Suprapubic skin (tissue), 4 donors: ENCODE data around the gene PLD5. TPM values are rescaled to one million over a fixed set of nuclear protein-coding genes. Genes with fewer than 3 reads are reported as not detected.
"Not testable (repeated sequence)": the region's sequence is repeated elsewhere in the genome, so short reads cannot be mapped to it uniquely, and the experiment has no call there.

Source experiments
- DNase-seq, 2 donors: peaks; one replicate each; pipeline ENCODE4 v3.0.0-alpha.2; 2019; ENCODE audit warnings: low spot score in 2 of 2
- H3K27ac ChIP-seq: fragments of 200-600 bp; sonication (generic); one replicate; pipeline ENCODE4 v1.5.1; 2019
- H3K27me3 ChIP-seq: fragments of 200-600 bp; sonication (generic); one replicate; pipeline ENCODE4 v1.5.1; 2019
- H3K36me3 ChIP-seq: fragments of 200-600 bp; sonication (generic); one replicate; pipeline ENCODE4 v1.5.1; 2019
- H3K4me1 ChIP-seq: fragments of 200-600 bp; sonication (generic); one replicate; pipeline ENCODE4 v1.5.1; 2019
- H3K4me3 ChIP-seq: fragments of 200-600 bp; sonication (generic); one replicate; pipeline ENCODE4 v1.5.1; 2019; ENCODE audit warnings: mild to moderate bottlenecking
- H3K9me3 ChIP-seq: fragments of 200-600 bp; sonication (generic); one replicate; pipeline ENCODE4 v1.5.1; 2019
- EP300 ChIP-seq: sonication (generic); formaldehyde crosslinking; IDR thresholded peaks from one replicate; pipeline ENCODE4 v1.6.1; 2017; ENCODE audit warnings: antibody characterized with exemption
- WGBS: methylation state at CpG from one replicate; pipeline ENCODE4 v1.1.5; 2018; 5-methylcytosine and 5-hydroxymethylcytosine counted together
- total RNA-seq, 4 donors: library from RNA; depleted of rRNA; stranded (reverse); fragments of >200 nt; gene quantifications; one replicate each; pipeline ENCODE4 v1.1.0, GENCODE V29; 2016

The PLD5 gene
- total RNA-seq, 4 donors from 2014 or later = 0.21 to 0.64 TPM; not detected in 2

DNA sequence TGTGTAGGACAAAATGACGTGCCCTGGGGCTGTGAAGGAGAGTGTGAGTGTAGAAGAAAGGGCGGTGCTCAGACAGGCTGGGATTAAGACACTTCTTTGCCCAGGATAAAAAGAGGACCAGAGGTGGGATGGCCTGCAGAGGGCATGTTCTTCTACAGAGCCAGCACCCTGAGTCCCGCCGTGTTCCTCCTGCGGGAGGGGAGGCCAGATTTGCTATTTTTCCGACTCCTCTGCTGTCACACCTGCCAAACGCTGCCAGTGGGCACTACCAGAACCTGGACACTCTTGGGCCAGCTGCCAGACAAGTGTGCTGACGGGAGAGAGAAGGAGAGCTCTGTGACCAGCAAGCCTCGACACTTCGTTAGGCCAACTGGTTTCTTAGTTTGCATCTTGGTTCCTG, 206.4 kb downstream of the PLD5 start:
- TF ChIP-seq EP300 = no peak
- 78% methylated on average over 10 of the region's 10 CpGs for WGBS

DNA sequence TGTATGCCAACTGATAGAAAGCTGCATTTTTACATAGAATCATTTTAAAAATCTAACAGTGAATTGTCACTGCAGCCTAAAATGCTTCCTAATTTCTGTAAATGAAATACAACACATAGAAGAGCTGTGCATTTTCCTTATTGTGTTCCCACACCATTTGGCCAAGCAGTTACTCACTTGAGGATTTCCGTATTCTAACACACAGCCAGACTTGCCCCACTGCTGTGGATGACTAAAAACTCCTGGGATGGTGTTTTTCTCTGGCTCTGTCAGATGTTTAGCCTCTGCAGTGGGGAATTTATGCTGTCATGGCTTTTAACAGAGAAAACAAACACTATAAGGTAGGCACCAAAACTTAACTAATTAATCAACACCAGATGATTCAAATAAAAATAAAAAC, 209.6 kb downstream of the PLD5 start:
- H3K27me3 ChIP-seq, H3K36me3 ChIP-seq, H3K4me3 ChIP-seq, H3K27ac ChIP-seq, DNase-seq, H3K9me3 ChIP-seq, H3K4me1 ChIP-seq: not testable (repeated sequence)
- WGBS = 80% methylated on average over 1 of the region's 1 CpG

More for the DNA sequence above, 206.4 kb downstream of the PLD5 start:
- Histone ChIP-seq H3K4me3 (no peak overlapping the region), H3K36me3 (no peaks in the 10 kb centered on the region), H3K27me3 (no peaks in the 10 kb centered on the region), H3K27ac (no peak overlapping the region), H3K9me3 (no peaks in the 10 kb centered on the region), H3K4me1 (no peaks in the 10 kb centered on the region)
- no peak for DNase-seq

DNA sequence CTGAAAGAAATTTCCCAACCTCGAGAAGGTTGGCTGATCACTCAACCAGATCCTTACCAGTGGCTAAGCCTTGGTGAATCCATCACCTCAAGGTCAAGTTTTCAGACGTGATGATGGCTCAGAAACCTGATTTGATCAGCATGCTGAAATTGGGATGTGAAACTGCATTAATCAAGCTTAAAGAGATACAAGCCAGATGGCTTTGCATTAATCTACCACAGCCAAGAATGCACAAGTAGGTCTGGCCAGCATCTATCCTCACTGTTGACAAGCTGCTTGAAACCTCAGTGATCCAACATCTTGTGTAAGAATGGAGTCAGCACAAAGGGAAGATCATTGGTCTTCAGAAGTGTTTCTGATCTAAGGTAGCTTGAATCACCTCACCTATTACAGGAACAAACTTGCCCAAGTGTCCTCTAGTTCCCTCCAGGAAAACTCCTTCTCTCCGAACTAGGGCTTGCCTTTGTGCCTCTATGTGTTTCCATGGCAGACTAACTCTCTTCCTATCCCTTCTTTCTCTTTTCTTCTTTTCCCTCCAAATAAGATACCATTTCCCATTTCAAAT, 210.3 kb downstream of the PLD5 start:
- not testable (repeated sequence) for H3K27ac ChIP-seq, DNase-seq, H3K4me3 ChIP-seq, H3K4me1 ChIP-seq, H3K9me3 ChIP-seq, H3K36me3 ChIP-seq, H3K27me3 ChIP-seq
- WGBS = 62% methylated on average over 3 of the region's 3 CpGs

DNA sequence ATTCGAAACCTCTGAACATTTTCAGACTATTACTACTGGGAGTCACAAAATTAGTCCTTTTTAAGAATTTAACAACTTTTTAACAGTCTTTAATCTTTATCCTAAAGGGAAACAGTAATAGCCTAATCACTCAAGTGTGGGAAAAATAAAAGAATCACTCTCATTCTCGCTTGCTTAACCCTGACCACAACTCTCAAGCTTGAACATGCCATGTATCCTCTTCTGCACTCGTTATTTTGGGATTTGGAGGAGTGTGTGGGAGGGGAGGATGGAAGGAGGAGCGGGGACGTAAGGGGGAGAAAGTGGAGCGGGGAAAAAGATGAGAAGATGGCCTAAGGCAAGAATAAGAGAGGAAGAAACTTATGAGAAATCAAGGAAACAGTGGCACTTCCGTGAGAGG, 215.8 kb downstream of the PLD5 start:
- H3K9me3 ChIP-seq, H3K4me3 ChIP-seq, H3K27ac ChIP-seq, H3K4me1 ChIP-seq, H3K27me3 ChIP-seq, H3K36me3 ChIP-seq, DNase-seq: not testable (repeated sequence)
- WGBS = 38% methylated on average over 7 of the region's 7 CpGs

DNA sequence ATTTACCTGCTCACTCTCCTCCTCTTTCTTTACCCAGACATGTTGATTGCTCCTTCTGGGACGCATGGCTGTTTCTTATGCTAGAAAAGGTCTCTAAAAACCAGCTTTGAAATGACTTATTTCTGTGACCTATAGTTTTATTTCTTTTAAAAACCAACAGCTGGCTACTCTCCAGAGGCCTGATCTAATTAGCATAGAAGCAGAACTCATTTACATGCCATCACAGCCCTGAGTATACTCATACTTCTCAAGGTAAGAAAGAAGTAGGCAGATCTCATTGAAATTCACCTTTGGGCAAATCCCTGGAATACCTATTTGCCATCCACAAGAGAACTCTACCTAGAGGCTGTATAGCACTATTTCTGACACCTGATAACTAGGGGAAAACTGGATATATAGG, 230.7 kb downstream of the PLD5 start:
- DNase-seq, H3K9me3 ChIP-seq, H3K36me3 ChIP-seq, H3K4me3 ChIP-seq, H3K4me1 ChIP-seq, H3K27ac ChIP-seq, H3K27me3 ChIP-seq: not testable (repeated sequence)
- WGBS = 85% methylated on average over 1 of the region's 1 CpG

DNA sequence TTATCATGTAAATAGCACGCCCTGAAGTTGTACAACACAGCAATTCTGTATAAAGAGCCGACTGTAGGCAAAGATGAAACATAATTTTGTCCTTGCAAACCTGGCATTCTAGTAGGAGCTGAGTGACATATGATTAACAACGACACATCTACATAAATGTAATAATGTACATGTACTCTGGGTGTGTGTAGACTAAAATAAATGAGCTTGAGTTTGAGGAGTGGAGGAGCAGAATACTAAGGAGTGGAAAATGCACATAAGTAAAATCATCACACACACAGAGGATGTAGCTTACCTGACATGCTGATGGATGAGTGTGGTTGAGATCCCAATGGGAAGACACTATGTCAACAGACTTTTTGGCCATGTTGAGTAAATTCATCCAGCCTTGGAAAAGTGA, 236.4 kb downstream of the PLD5 start:
- WGBS = 77% methylated on average over 3 of the region's 3 CpGs
- H3K27me3 ChIP-seq, H3K27ac ChIP-seq, H3K36me3 ChIP-seq, H3K4me3 ChIP-seq, H3K4me1 ChIP-seq, H3K9me3 ChIP-seq, DNase-seq: not testable (repeated sequence)

DNA sequence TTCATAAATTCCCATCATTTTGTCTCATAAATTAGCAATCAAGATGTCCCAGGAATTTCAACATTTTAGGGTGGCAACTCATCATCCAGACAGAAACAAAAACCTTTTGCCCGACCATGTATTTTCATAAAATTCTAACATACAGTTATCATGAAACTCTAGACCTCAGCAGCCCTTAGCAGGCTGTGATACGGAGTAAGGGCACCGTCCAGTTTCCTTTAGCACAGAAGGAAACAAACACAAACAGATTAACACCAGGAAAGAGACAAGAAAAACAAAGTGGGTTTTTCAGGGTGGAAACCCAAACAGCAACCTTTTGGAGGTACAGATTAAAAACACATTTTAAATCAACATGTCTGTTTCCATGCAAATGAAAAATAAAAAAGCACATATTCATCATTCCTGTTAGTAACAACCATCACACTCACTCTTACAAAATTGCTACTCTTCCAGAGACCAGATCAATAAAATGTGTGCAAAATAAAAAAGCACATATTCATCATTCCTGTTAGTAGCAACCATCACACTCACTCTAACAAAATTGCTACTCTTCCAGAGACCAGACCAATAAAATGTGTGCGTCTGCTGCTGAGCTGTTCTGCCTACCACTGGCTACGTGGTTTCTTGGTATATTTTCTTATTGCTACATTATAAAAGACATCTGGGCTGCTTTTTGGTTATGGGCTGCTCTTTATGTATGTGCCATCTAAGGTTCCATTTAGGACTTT, 241.6 kb downstream of the PLD5 start:
- H3K9me3 ChIP-seq, H3K27me3 ChIP-seq, H3K36me3 ChIP-seq, H3K4me3 ChIP-seq, H3K27ac ChIP-seq, DNase-seq, H3K4me1 ChIP-seq: not testable (repeated sequence)
- 62% methylated on average over 5 of the region's 5 CpGs for WGBS

DNA sequence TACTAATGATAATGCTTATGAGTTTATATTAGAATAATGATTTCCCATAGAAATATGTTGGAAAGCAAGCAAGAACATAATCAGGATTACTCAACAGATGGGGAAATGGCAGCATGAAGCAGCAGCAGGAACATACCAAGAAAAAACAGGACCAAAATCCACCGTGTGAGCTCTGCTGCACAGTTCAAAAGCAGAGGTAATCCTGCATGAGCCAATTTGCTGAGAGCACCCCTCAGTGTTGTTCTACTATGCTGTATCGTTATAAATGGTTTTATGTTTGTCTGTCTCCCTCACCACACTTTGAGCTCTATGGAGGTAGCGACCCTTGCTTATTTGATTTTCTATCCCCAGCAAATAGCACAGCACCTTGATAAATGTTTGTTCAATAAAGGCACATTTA, 246.1 kb downstream of the PLD5 start:
- H3K27ac ChIP-seq, H3K27me3 ChIP-seq, H3K36me3 ChIP-seq, H3K4me1 ChIP-seq, DNase-seq, H3K9me3 ChIP-seq, H3K4me3 ChIP-seq: not testable (repeated sequence)
- WGBS = 76% methylated on average over 3 of the region's 3 CpGs

DNA sequence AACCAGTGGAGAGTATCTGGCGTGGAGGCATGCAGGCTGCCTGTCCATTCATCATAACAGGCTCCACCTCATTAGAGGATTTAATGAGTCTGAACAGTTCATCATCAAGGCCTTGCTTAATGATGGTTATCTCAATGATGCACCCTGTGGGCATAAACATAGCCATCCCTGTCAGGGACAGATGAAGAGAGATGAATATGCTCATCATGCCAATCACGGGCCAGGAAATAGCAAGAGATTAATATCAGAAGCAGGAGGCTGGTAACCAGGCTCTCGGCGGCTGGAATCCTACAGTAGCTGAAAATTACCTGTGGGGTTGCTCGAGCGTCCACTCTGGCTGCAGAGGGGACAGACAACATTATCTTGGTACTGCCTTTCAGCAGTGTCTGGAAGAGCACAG, 247.7 kb downstream of the PLD5 start:
- not testable (repeated sequence) for DNase-seq, H3K27me3 ChIP-seq, H3K36me3 ChIP-seq, H3K4me1 ChIP-seq, H3K4me3 ChIP-seq, H3K9me3 ChIP-seq, H3K27ac ChIP-seq
- WGBS = 54% methylated on average over 6 of the region's 6 CpGs

DNA sequence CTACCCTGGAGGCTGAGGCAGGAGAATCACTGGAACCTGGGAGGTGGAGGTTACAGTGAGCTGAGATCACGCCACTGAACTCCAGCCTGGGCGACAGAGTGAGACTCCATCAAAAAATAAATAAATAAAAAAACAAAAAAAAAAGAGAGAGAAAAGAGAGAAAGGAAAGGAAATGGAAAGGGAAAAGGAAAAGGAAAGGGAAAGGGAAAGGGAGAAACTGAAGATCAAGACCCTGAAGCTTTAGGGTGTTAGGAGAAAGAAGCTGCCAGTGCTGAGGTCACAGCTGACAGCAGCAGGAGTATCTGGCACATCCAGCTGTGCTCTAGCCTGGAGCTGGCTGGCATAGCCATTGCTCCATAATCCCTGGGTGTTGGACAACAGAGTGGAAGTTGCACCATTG, 257.5 kb downstream of the PLD5 start:
- 85% methylated on average over 2 of the region's 2 CpGs for WGBS
- not testable (repeated sequence) for H3K4me3 ChIP-seq, H3K36me3 ChIP-seq, H3K4me1 ChIP-seq, H3K27ac ChIP-seq, DNase-seq, H3K9me3 ChIP-seq, H3K27me3 ChIP-seq

DNA sequence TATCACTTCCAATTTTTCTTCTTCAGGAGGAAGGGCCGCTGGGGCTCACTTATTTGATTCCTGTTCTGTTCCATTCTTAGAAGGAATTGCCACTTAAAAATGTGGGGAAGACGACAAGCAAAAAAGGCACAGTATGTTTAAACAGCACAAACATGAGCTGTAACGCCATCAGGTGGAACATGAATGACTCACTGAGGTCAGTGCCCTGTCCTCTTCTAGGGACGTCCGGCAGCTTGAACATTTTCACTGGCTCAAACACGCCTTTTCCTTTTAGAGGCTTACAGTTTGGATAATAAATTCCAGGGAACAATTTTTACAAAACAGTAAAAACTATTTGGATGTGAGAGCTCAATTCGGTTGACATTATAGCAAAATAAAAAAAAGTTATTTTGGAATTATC, 260.1 kb downstream of the PLD5 start:
- H3K36me3 ChIP-seq, DNase-seq, H3K27ac ChIP-seq, H3K4me1 ChIP-seq, H3K27me3 ChIP-seq, H3K4me3 ChIP-seq, H3K9me3 ChIP-seq: not testable (repeated sequence)
- 65% methylated on average over 7 of the region's 7 CpGs for WGBS
